Posterior cingulate gyrus (tissue), 11 donors: ENCODE results near the gene TLR5.
"Not testable (repeated sequence)": the region's sequence is repeated elsewhere in the genome, so short reads cannot be mapped to it uniquely, and the experiment has no call there.

Experiments used
- DNase-seq, 10 donors: peaks; one replicate each; pipeline versions ENCODE4 v3.0.0 to v3.0.0-alpha.2; 2020 to 2021; ENCODE audit warnings: mixed read lengths in 3 of 10
- intact Hi-C: fragments of 100-400 bp; cut with DNase I; formaldehyde crosslinking; loops from one replicate; pipeline ENCODE4 v1.15.1; 2023

Gene TLR5, protein sequence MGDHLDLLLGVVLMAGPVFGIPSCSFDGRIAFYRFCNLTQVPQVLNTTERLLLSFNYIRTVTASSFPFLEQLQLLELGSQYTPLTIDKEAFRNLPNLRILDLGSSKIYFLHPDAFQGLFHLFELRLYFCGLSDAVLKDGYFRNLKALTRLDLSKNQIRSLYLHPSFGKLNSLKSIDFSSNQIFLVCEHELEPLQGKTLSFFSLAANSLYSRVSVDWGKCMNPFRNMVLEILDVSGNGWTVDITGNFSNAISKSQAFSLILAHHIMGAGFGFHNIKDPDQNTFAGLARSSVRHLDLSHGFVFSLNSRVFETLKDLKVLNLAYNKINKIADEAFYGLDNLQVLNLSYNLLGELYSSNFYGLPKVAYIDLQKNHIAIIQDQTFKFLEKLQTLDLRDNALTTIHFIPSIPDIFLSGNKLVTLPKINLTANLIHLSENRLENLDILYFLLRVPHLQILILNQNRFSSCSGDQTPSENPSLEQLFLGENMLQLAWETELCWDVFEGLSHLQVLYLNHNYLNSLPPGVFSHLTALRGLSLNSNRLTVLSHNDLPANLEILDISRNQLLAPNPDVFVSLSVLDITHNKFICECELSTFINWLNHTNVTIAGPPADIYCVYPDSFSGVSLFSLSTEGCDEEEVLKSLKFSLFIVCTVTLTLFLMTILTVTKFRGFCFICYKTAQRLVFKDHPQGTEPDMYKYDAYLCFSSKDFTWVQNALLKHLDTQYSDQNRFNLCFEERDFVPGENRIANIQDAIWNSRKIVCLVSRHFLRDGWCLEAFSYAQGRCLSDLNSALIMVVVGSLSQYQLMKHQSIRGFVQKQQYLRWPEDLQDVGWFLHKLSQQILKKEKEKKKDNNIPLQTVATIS

GRCh38 chr1:223142795-223143536, at the start of gene TLR5:
TLR5 (minus strand) TSS chr1:223143248; CDS start chr1:223113031, 30,217 bp downstream.
- intact Hi-C loops: no loop called here
- DNase-seq: peak; percentile 41 to 95 (median 74)

DNA sequence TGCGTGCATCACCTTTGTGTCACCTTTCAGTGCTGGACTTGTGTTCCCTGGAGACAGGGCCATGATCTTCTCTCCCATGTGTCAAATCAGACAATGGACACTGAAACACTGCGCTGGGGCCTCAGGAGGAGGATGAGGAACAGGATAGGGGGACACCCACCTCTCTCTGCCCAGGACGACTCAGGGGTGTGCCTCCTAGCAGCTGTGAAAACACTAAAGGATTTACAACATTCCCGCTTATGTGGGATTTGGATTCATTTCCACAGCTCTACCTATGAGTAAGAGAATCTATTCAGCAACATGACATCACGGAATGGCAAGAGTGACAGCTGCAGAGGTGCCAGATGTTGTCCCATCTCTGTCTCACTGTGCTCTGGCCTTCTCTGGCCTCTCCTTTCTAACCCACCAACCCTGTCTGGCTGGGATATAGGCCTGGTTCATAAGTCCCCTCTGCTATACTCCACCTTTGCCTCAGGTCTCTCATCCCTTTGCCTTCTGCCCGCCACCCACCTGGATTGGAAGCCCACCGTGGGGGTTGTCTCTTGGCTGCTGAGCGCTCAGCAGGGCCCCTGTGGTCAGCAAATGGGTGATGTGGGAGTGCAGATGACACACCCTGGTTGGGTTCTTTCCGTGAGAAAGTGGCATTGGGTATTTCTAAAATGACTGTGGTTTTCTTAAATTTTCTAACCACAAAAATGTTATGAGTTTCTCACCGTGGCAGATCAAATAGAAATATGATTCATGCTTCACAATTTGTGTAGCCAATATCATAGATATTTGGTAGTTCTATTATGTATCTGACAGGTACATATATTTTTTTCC, 47.1 kb upstream of the TLR5 start:
- no peak for DNase-seq
- intact Hi-C loops: no loop called here

GRCh38 chr1:223189525-223189902, 46.5 kb upstream of the TLR5 start:
- intact Hi-C loops: no loop called here
- peak in 2 of 10 donors; percentile 77 to 80 for DNase-seq

DNA sequence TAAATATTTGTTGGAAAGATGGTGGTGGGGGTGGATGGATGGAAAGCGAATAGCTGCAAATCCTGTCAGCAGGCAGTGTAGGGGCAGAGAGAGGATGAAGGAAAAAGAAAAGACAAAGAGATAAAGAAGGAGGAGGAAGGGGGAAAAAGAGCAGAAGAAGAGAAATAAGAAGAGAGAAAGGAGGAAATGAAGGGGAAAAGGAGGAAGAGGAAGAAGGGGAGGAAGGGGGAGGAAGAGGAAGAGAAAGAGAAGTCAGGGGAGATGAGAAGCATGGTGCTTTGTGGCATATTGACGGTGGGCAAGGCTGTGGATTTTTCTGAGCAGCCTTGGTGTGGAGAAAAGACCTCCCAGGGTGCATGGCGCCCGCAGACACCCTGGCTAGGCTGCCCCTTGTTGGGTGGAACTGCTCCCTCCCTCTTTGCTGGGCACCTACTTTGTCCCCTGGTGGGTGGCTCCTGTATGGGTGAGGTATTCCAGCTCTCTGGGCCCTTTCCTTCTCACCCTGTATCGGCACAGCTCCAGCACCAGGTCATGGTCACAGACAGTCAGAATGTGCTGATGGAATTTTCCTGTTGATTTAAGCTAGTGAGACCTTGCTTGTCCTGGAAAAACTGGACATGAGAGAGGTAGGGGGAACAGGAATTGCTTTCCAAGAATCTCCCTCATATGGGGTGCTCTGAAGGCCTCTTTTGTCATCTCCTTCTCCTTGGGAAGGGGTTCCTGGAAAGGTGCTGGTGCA, 45.7 kb upstream of the TLR5 start:
- intact Hi-C loops: no loop called here
- DNase-seq: no peak

- intact Hi-C loops: no loop called here
- no peak for DNase-seq
These were observed 43.8 kb upstream of the TLR5 start for GRCh38 chr1:223186800-223187199.

DNA sequence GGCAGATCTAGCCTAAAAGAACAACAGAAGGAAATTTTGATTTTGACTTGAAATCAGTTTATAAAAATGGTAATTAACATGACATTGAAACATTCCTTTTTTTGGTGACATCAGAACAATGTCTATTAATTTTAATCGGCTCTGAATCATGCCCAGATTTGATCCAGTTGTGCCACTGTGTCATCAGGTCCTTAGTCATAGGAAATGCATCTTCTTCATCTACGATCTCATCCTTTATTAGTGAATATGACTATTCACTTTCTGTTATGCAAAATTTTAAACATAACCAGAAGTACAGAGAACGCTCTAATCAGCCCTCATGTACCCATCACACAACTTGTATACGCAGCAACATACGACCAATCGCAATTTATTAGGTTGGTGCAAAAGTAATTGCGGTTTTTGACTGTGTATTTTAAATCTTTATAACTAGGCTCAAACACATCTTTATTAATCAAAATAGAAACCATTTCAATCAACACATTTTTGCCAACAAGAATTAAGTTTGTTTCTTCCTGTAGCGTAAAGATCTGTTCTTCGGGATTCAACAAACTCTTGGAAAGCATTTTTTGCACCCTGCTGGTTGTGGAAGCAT, 40.3 kb upstream of the TLR5 start:
- intact Hi-C loops: no loop called here
- no peak for DNase-seq

GRCh38 chr1:223180731-223181321, 37.8 kb upstream of the TLR5 start:
- intact Hi-C loops: no loop called here

DNA sequence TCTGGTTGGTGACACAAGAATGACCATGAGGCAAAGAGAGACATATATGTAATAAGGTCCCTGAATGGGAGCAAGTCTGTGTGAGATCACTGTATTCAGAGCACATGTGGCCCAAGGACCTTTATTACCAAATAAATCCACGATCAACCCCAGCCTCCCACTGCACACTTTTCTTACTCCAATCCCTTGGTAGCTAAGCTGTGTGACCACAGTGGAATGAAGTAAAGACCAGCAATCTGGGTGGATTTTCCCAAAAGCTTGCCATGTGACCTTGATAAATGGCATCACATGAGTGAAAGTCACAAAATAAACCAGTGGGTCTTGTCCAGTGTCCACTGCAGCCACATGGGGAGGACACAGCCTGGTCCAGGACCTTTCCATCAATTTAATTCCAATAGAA, 36.7 kb upstream of the TLR5 start:
- intact Hi-C loops: no loop called here
- DNase-seq: no peak

More at GRCh38 chr1:223180731-223181321, 37.8 kb upstream of the TLR5 start:
- no peak for DNase-seq

DNA sequence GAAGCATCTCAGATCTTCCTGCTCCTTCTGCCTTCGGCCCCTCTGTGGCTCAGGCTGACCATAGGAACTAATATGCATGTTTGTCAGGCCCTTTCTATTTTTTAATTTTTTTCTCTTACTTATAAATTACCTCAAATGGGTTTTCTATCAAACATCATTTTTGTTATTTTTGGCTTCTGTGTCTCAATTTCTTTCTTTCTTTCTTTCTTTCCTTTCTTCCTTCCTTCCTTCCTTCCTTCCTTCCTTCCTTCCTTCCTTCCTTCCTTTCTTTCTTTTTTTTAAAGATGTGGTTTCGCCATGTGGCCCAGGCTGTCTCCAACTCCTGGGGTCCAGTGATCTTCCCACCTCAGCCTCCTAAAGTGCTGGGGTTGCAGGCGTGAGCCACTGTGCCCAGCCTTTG, 36.2 kb upstream of the TLR5 start:
- intact Hi-C loops: no loop called here
- no peak for DNase-seq

DNA sequence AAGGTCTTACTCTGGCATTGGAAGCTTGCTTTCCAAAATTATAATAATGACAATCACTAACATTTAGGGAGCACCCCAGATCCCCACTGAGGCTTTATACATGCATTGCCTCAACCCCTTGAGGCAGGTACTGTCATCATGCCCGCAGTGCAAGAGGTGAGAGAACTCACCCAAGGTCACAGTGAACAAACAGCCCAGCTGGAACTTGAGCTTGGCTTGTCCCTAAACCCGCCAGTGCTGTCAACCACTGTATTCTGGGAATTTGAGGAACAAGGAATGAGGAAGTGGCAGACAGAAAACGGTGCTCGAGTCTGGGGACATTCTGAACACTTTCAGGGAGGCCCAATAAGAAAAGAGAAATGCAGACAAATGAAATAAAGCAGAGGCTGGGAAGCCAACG, 34.6 kb upstream of the TLR5 start:
- DNase-seq: no peak
- intact Hi-C loops: no loop called here

GRCh38 chr1:223176437-223176836, 33.4 kb upstream of the TLR5 start:
- DNase-seq: no peak

DNA sequence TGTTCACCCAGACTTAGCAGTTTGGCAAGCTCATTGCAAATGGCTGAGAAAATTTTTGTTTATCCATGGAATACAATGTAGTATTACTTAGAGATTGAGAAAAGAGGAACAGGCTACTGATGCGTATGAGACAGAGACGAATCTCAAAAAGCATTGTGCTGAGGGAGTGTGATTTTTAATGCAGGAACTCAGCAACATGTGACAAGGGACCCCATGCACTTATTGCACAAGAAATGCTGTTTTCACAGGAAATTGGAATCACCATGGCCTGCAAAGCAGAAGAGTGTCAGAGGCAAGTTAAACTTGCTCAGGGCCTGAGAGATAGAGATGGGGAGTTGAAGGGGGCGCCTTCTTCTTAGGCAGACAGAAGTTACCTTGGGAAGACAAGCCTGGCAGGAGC, 32.6 kb upstream of the TLR5 start:
- no peak for DNase-seq
- intact Hi-C loops: no loop called here

More at GRCh38 chr1:223176437-223176836, 33.4 kb upstream of the TLR5 start:
- intact Hi-C loops: no loop called here

DNA sequence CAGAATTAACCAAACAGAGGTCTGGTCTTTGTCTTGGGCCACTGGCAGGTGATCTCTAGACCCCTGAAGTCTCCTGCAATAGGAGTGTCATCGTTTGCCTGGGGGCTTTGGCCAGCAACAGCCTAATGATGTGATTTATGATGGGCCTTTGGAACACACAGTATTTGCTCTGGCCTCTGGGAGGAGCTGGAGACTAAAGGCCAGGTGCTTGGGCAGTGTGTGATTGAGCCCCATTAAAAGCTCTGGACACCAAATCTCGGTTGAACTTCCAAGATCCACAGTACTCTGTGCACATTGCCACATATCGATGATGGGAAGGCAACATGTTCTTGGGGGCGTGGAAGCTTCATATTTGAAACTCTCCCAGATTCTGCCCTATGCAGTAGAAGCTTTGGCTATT, 32.0 kb upstream of the TLR5 start:
- intact Hi-C loops: no loop called here
- no peak for DNase-seq

DNA sequence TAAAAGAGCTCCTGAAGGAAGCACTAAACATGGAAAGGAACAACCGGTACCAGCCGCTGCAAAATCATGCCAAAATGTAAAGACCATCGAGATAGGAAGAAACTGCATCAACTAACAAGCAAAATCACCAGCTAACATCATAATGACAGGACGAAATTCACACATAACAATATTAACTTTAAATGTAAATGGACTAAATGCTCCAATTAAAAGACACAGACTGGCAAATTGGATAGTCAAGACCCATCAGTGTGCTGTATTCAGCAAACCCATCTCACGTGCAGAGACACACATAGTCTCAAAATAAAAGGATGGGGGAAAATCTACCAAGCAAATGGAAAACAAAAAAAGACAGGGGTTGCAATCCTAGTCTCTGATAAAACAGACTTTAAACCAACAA, 26.4 kb upstream of the TLR5 start:
- intact Hi-C loops, DNase-seq: not testable (repeated sequence)

DNA sequence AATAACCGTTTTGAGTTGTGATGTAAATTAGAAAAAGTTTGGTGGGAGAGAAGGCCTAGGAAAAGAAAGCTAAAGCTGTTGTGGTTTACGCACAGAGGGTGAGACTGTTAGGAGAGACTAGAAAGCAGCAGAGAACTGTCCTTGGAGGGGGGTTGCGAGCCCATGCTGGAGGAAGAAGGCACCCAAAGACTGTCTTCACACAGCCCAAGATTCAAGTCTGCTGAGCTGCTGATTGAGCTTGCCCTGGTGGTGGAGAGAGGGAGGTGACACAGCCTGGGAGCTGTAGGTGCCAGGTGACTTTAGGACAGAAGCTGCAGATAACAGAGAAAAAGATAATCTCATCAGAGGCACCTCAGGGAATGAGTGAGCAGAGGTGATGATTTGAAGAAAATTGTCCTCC, 18.3 kb upstream of the TLR5 start:
- no peak for DNase-seq
- intact Hi-C loops: no loop called here

DNA sequence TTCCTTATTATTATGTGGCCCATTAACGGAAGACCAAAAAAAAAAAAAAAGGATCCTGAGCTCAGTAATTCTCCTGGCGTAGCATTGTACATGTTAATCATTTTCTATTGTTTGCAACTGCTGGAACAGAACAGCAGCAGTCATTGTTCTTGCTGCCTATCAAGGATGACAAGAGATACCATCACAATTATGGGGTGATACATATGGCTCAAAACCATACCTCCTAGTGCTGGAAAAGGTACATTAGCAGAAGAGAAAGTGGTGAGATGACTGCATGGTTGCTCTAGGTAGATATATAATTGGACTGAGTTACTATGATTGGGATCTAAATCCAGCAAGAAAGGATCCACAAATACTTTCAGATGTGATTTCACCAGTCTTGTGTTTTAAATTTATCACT, 13.3 kb upstream of the TLR5 start:
- intact Hi-C loops: no loop called here
- DNase-seq: no peak

DNA sequence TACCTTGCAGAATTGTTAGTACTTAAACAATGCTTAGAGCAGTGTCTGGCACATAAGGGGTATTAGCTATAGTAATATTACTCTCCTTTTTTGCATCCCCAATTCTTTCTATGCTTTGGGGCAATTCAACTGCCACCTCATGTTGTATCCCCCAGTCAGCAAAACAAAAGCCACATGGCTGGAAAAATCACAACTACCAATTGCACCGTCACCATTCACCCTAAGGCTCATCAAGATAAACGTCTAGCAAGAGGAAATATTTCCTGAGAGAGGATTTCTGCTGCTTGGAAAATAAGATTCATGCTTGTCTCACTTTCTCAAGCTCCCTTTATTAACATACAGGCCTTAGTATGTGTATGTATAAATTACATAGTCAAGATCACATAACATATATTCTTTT, 12.1 kb upstream of the TLR5 start:
- intact Hi-C loops: no loop called here
- DNase-seq: no peak
